HG02840 (cell line): ENCODE measurements around the gene WNK2.

Experiments
- ATAC-seq: cut with Tn5 transposase; IDR thresholded peaks from one replicate; pipeline ENCODE4 v1.9.1; 2021; ENCODE audit warnings: mild to moderate bottlenecking, moderate library complexity, moderate number of reproducible peaks; ENCODE audit not compliant: unreplicated experiment, low FRiP score

Gene WNK2

DNA sequence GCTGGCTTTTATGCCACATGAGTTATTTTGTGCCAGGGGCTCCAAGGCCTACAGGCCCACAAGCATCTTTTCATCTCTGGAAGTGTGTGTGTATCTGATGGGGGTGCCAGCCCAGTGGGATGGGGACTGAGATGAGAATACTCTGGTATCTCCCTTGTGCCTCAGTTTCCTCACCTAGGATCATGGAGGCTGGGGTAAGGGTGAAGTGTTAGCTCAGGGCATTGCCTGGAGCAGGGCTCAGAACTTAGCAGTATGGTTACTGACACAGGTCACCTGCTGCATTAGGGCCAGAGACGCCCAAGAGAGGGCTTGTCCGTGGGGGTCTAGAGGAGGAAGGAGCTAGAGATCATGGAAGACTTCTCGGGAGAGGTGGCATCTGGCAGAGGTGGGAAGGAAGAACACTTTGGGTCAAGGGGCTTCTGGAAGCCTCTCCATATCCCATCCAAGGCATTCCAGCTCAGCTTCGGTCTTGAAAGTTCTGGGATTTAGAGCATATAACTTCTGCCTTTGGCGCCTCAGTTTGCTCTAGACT lies 742 bp upstream of the WNK2 start:
- ATAC-seq: no peak

DNA sequence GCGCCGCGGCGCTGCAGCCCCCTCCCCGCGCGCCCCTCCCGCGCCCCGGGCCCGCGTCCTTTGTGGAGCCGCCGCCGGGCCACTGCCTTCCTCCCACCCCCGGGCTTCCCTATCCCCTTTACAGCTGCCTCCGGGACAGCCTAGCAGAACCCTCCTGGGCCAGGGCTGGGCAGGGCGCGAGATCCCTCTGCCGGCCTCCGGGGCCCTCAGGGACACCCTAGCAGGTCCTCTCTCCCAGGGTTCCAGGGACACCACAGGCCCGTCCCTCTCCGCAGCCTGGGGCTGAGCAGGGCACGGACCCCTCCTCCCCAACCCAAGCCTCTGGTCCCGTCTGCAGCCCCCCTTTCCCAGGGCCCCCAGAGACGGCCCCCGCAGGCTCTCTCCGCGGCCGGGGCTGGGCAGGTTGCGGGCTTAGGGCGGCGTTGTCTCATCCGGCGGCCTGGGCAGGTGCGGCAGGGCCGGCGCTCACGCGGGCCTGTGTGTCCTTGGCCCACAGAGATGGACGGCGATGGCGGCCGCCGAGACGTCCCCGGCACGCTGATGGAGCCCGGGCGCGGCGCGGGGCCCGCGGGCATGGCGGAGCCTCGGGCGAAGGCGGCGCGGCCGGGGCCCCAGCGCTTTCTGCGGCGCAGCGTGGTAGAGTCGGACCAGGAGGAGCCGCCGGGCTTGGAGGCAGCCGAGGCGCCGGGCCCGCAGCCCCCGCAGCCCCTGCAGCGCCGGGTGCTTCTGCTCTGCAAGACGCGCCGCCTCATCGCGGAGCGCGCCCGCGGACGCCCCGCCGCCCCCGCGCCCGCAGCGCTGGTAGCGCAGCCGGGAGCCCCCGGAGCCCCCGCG lies 710 bp downstream of the WNK2 start:
- ATAC-seq: no peak

DNA sequence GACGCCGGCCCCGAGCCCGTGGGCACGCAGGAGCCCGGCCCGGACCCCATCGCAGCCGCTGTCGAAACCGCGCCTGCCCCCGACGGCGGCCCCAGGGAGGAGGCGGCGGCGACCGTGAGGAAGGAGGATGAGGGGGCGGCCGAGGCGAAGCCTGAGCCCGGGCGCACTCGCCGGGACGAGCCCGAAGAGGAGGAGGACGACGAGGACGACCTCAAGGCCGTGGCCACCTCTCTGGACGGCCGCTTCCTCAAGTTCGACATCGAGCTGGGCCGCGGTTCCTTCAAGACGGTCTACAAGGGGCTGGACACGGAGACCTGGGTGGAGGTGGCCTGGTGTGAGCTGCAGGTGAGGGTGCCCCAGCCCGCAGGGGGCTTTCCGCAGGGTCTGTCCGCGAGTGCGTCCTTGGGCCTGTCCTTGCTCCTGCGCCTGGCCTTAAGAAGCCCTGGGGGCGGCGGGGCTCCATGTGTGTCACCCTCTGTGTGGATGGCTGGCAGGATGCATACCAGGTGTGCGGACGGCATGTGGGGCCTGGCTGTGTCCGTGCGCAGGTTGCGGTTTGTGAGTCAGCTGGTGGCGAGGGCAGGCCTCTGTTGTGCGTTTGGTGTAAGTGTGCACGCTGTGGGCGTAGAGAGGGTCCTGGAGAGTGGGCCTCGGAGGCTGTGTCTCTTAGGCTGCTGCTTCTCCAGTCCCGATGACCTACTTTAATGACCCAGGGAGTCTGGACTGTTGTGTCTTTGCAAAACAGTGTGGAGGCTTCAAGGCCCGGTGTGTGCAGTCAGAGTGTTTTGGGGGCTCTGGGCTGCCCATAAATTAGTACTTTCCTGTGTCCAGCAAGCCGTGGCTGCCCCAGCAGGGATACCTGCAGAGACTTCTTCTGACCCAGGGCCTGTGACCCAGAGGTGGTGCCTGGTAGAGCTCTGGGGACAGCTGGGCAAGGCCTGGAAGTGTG lies 1.6 kb downstream of the WNK2 start:
- no peak for ATAC-seq

DNA sequence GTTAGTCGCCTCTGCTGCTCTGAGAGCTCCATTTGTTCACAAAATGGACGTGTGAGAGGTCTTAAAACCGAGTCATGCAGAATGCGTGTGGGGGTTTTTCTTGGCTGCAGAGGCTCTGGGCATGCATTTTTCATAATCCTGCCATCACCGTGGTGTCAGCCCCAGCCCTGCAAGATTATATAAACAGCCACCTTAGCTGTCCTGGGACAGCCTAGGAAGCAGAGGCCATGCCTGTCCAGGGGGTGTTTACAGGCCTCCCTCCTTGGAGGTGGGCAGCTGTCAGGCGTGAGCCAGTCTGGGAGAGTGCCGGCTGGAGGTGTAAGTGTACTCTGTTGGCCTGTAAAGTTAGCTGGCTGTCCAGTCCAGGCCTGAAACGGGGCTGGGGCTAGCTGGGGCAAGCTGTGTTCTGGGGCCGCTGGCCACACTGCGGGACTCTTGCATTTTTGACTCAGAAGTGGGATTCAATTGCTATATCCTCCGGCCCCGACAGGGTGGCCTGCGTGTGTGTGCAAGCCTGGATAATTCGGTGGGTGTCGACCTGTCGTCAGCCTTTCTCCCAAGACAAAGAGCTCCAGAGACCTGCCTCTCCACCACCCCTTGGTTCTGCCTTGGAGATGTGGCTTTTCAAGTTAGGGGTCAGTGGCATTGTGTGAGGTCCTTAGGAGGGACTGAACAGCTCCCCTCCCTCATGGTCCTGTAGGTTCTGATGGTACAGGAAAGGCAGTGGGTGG lies 2.4 kb downstream of the WNK2 start:
- ATAC-seq: no peak

DNA sequence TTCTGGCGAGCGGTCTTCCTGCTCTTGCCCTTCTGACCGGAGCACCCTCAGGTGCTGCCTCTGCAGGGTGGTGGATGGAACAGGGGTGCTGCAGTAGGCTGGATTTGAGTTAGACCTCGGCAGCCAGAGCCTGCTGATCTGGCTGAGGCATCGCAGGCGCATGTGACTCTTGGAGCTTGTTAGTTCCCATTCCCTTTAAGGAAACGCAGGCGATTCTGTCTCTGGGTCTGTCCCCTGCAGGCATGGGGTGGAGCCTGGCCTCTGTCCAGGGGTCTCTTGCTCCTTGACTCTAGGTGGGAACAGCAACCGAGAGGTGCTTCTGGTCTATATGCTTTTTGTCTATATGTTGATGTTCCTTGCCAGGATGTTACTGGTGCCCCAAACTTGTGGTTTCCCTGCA lies 3.1 kb downstream of the WNK2 start:
- ATAC-seq: no peak

DNA sequence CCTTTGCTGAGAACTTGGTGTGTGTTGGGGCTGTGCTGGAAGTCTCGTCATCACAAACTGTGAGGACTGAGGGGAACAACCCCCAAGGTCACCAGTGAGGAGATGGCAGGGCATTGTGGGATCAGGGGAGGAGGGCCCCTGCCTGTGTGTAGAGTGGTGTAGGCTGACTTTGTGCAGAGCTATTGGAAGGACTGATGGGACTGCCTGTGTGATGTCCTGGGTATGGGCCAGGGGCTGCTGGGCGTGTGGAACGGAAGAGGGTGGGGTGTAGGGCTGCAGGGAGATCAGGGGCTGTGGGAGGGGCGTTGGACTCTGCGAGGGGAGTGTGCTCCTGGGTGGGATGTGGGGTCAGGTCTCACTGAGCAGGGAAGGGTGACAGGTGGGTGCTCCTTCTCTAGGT lies 3.6 kb downstream of the WNK2 start:
- no peak for ATAC-seq

DNA sequence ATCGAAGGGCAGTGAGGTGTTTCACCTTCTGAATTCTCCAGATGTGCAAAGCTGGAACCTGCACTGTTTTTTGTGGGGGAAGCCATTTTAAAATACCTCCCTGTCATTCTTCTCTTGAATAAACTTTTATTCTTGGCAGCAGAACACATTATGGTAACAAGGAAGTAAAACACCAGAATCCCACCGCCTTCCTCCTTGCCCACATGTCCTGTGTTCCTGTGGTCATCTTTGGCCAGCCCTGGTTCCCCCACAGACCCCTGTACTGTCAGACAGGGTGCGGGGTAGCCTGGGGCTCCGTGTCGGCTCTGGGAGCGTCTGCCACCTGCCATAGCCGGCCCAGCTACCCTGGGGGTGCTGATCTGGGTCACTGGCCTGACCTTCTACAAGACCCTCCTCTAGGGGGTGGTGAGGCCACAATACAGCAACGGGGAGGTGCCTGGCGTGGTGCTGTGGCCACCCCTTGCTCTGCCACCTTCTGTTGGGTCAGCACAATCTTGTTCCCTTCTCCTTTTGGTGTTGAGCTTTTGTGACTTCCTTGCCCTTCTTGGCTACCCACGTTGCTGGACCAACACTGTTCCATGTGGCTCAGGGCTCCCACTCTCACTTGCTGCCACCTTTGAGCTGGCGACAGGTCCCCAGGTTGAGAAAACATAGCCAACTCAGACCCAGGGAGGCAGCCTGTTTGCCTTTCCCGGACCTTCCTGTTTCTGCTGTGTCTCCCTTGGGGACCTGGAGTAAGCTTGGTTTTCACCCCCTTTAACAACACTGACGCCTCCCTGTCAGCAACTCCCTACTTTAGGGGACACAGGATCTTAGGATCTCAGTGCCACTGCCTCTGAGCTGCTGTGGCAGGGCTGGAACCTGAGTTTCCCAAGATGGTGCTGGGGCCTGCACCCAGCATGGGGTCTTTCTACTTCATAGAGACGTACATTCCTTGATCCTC lies 4.8 kb downstream of the WNK2 start:
- ATAC-seq: no peak

DNA sequence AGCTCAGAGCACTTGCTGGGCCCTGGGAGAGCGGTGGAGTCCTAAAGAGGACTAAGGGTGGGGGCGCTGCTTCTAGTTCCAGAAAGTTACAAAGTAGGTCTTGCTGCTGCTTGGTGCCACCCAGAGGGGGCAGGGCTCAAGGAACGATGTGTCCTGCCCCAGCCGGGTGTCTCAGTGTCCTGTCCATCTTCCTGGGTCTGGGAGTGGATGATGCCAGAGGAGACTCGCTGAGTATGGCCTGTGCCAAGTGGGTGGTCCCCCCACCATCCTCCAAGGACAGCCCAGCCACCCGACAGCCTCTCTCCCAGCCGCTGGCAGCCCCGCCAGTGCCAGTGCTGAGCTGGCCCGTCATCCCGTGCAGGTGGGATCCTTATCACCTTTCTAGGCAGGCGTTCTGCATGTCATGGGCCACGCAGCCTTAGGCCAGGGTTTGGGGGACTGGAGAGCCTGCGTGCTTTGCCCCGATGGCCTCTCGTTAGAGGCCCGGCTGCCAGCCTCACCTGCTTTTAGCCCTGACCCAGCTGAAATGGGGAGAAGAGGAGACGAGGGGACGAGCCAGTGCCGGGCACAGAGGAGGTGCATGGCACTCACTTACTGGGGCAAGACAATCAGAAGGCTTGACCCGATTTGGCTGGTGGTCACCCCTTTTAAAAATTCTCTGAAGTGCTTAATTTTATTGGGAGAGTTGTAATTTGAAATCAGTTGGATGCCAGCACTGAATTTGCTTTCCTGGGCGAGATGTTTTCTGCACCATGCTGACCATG lies 5.6 kb downstream of the WNK2 start:
- no peak for ATAC-seq

DNA sequence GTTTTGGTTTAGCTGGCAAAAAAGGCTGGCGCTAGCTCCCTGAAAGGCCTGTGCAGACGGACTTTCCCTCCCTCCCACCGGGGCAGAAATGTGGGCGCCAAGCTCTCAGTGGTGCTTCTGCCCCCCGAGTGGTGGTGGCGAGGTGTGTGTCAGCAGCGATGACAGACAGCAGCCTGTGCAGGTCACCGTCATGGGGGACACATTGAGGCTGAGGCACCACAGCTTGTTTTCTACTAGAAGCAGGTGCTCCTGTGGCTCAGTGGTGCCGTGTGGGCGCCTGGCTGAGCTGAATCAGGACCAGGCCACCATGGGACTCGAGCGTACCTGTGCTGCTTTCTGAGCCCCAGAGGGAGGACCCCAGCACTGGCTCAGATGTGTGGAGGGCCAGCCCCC lies 6.2 kb downstream of the WNK2 start:
- ATAC-seq: no peak

DNA sequence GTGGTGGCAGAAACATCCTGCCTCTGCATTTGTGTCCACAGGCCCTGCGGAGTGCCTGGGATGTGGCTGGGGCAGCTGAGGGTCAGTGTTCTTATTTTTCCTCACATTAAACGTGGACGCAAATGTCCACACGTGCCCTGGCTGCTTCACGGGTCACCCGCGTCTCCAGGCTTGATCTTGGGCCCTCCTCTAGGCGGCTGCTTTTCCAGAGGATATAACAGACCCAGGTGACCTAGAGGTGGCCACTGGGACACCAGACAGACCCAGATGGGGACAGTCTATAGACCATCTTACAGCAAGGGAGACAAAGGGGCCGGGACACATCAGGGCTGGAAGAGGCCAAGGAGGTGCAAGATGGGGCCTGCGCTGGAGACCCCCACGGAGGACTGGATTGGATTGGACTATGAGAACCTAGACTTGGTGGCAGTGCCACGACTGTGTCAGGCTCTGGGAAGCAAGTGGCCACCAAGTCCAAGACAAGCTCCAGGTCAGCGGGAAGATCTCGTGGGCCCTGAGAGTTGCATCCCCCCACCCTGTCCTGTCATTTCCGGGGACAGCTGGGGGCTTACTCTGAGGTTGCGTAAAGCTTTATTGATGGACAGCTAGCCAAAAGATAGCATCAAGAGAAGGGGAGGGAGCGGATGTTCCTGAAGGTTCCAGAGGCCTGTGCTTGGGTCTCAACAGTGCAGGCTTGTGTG lies 6.9 kb downstream of the WNK2 start:
- ATAC-seq: no peak

DNA sequence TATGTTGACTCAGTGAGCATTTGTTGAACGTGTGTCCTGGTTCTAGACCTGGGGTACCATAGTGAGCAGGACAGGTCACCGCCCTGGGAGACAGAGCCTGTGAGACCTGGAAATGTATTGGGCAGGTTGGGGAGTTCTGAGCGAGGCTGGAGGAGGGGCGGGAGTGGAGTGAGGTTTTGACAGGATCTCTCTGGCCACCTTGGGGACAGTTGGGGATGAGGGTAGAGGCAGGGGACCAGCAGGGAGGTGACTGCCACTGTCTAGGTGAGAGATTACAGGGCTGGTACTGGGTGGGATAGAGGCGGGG lies 7.4 kb downstream of the WNK2 start:
- ATAC-seq: no peak

DNA sequence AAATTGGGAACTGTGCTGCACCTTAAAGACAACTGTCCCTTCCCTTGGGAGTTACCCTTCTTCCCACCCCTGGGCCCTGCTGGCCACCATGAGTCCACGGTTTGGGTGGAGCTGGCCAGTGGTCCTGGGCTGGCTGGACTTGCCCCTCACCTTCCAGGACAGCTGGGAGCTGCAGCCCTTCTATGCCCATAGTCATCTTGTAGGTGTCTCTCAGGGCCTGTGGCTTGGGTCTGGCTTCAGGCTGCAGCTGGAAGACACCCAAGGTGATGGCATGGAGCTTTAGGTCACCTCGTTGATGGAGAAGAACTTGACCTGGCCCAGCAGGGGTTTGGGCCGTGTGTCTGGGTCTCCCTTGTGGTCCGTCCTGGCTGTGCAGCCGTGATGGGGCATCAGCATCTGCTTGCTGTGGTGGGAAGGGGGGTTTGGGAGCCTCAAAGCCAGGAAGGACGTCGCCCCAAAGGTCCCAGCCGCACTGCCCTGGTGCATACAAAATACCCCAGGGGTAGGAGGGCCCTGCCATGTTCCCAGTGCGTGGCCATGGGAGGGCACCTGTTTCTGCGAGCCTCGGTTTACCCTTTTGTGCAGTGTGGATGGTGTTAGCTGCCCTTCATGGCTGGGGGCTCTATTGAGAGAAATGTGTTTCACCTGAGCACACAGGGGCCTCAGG lies 8.9 kb downstream of the WNK2 start:
- ATAC-seq: no peak

DNA sequence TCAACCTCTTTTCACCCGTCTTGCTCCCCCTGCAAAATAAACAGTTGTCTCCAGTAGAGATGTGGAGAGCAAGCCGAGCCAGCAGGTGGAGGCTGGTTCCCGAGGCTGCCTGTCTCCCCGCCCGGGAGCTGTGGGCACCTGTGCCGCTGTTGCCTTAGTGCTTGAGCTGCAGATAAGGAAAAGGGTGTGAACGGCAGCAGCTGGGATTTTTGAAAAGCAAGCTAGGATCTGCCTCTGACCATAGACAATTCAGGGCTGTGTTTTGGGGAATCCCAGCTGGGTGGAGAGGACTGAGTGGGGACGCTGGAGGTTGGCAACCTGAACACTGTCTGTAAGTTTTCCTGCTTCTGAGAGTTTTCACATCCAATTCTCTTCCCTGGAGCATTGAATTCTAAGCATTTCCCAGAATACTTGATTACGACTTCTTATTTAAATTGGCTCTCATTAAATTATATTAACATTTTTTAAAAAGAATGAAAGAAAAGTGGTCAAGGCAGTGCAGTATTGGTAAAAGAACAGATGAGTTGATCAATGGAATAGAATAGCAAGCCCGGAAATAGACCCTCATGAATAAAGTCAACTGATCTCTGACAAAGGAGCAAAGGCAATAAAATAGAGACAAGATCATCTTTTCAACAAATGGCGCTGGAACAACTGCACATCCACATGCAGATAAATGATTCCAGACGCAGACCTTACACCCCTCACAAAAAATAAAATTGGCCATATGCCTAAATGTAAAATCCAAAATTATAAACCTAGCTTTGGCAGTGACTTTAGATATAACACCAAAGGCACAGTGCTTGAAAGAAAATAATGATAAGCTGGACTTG lies 9.7 kb downstream of the WNK2 start:
- ATAC-seq: no peak

DNA sequence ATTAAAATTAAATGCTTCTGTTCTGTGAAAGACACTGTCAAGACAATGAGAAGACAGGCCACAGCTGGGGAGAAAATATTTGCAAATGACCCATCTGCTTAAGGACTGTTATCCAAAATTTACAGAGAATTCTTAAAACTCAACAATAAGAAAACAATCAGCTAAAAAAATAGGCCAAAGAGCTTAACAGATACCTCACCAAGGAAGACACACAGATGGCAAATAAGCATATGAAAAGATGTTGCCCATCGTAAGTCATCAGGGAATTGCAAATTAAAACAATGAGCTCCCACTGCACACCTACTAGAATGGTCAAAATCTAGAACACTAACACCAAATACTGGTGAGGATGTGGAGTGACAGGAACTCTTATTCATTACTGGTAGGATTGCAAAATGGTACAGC lies 10.3 kb downstream of the WNK2 start:
- no peak for ATAC-seq

DNA sequence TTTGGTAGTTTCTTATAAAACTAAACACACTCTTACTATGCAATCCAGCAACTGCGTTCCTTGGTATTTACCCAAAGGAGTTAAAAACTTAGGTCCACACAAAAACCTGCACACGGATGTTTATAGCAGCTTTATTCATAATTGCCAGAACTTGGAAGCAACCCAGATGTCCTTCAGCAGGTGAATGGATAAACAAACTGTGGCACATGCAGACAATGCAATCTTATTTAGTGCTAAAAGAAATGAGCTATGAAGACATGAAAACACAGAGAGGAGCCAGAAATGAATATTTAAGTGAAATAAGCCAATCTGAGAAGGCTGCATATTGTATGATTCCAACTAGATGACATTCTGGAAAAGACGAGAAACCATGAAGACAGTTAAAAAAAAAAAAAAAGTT lies 10.7 kb downstream of the WNK2 start:
- no peak for ATAC-seq

DNA sequence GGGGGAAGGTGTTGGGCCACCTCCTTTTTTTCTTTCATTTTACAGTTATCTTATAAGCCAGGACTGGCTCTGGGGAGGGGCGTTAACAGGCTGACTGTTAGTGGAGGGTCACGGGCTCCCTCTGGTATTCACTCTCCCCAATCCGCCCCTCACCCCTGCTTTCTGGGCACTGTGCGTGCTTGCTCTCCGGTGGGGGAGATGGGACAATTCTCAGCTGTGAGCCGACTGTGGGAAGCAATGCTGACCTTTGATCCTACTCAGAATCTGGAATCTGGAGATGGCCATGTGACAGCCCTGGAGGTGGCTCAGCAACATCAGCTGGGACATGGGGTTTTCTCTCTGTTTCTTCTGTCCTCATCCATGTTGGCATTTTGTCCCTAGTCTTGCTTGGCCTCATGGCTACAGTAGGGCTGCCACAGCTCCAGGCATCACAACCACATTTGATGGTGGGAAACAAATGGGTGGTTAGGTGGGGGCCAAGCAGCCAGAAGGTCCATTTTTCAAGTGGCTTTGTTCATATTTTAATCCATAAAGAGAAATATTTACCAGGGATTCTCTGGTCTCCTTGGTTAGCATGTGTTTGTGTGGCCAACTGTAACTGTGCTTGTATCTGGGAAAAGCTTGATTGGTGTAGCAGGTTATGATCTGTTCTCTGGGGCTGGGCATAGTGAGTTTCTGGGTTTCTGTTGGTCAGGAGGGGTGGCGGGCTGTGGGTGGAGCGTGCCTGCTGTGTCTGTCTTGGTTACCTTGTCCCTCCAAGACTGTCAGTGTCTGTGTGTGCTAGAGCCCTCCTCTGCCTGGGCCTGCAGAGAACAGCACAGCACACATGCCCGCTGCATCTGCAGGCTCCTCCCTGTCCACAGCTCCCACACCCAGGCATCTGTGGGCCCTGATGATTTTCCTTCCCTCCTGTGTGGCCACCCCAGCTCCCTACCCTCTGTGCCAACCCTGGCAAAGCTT lies 12.4 kb downstream of the WNK2 start:
- ATAC-seq: no peak
